DOHH2 (cell line): ENCODE measurements around the gene PEX3.

ENCODE experiments used
- H3F3A ChIP-seq: fragments of 200-600 bp; sonication (generic), shearing (Covaris generic); 2 replicates; pipeline ENCODE4 v1.6.0; 2016; ENCODE audit warnings: antibody characterized with exemption, mild to moderate bottlenecking; ENCODE audit not compliant: control insufficient read depth, insufficient read depth
- H3K27ac ChIP-seq: fragments of 200-600 bp; sonication (generic); 2 replicates; pipeline ENCODE4 v1.5.1; 2014; ENCODE audit warnings: low read depth, mild to moderate bottlenecking, low read length, moderate library complexity
- H3K27me3 ChIP-seq: fragments of 200-600 bp; sonication (generic); 2 replicates; pipeline ENCODE4 v1.6.1; 2014; ENCODE audit warnings: mild to moderate bottlenecking, low read length, mixed read lengths; ENCODE audit not compliant: control insufficient read depth
- H3K36me3 ChIP-seq: fragments of 200-600 bp; sonication (generic); 2 replicates; pipeline ENCODE4 v1.6.1; 2014; ENCODE audit warnings: mild to moderate bottlenecking, low read length, moderate library complexity, mixed read lengths; ENCODE audit not compliant: control insufficient read depth
- H3K4me1 ChIP-seq: fragments of 200-600 bp; sonication (generic); 2 replicates; pipeline ENCODE4 v1.6.1; 2014; ENCODE audit warnings: mild to moderate bottlenecking, low read length, mixed read lengths; ENCODE audit not compliant: control insufficient read depth
- H3K4me2 ChIP-seq: fragments of 200-600 bp; sonication (generic); 2 replicates; pipeline ENCODE4 v1.6.0; 2014; ENCODE audit warnings: mild to moderate bottlenecking, low read length, moderate library complexity
- H3K4me3 ChIP-seq: fragments of 200-600 bp; sonication (generic); 2 replicates; pipeline ENCODE4 v1.5.1; 2014; ENCODE audit warnings: mild to moderate bottlenecking, low read length, mixed read lengths
- H3K79me2 ChIP-seq: fragments of 200-600 bp; sonication (generic); 2 replicates; pipeline ENCODE4 v1.6.1; 2014; ENCODE audit warnings: mild to moderate bottlenecking, low read length, mixed read lengths; ENCODE audit not compliant: control insufficient read depth
- H3K9me2 ChIP-seq: fragments of 200-600 bp; sonication (generic); replicated peaks from 2 replicates; pipeline ENCODE4 v1.6.1; 2014; ENCODE audit warnings: mild to moderate bottlenecking, low read length, mixed read lengths; ENCODE audit not compliant: control insufficient read depth
- H3K9me3 ChIP-seq: fragments of 200-600 bp; sonication (generic); 2 replicates; pipeline ENCODE4 v1.6.1; 2014; ENCODE audit warnings: antibody characterized with exemption, low read length, mixed read lengths; ENCODE audit not compliant: control insufficient read depth, insufficient read depth
- H4K20me1 ChIP-seq: fragments of 200-600 bp; sonication (generic); 2 replicates; pipeline ENCODE4 v1.6.0; 2014; ENCODE audit warnings: low read depth, mild to moderate bottlenecking, antibody characterized with exemption, low read length, moderate library complexity; ENCODE audit not compliant: control insufficient read depth, insufficient read depth
- EZH2phosphoT487 ChIP-seq: fragments of 200-600 bp; sonication (generic); IDR thresholded peaks from 2 replicates; pipeline ENCODE4 v1.6.1; 2017; ENCODE audit warnings: borderline replicate concordance, mild to moderate bottlenecking, antibody characterized with exemption, low read length, moderate library complexity, mixed read lengths
- TF ChIP-seq, protein P1 (sequence below): fragments of 200-600 bp; sonication (generic); IDR thresholded peaks from one replicate; pipeline ENCODE4 v1.5.1; 2014; ENCODE audit warnings: antibody characterized with exemption, mild to moderate bottlenecking, low read depth, low read length; ENCODE audit not compliant: poor library complexity, severe bottlenecking

PEX3 gene

GRCh38 chr6:143449082-143449713, 1.4 kb upstream of the PEX3 start:
- peak overlapping the region; percentile 90 for H3K4me3 ChIP-seq
- peaks cover 79% of the 10 kb centered on the region for H3K79me2 ChIP-seq
- H3F3A ChIP-seq: peaks cover 5% of the 10 kb centered on the region; the same call in 1 of the 2 replicates
- peaks cover 32% of the 10 kb centered on the region for H3K4me1 ChIP-seq
- no peaks in the 10 kb centered on the region for H3K27me3 ChIP-seq
- H3K9me3 ChIP-seq: no peaks in the 10 kb centered on the region
- TF ChIP-seq EZH2phosphoT487: no peak
- TF ChIP-seq, protein P1, sequence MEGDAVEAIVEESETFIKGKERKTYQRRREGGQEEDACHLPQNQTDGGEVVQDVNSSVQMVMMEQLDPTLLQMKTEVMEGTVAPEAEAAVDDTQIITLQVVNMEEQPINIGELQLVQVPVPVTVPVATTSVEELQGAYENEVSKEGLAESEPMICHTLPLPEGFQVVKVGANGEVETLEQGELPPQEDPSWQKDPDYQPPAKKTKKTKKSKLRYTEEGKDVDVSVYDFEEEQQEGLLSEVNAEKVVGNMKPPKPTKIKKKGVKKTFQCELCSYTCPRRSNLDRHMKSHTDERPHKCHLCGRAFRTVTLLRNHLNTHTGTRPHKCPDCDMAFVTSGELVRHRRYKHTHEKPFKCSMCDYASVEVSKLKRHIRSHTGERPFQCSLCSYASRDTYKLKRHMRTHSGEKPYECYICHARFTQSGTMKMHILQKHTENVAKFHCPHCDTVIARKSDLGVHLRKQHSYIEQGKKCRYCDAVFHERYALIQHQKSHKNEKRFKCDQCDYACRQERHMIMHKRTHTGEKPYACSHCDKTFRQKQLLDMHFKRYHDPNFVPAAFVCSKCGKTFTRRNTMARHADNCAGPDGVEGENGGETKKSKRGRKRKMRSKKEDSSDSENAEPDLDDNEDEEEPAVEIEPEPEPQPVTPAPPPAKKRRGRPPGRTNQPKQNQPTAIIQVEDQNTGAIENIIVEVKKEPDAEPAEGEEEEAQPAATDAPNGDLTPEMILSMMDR: no peak
- no peaks in the 10 kb centered on the region for H3K9me2 ChIP-seq
- peak overlapping the region; percentile 68 for H3K4me2 ChIP-seq
- H4K20me1 ChIP-seq: 0 out of 2 replicates have a peak, but pooled peaks cover 4% of the 10 kb centered on the region
- peaks cover 14% of the 10 kb centered on the region; the same call in 1 of the 2 replicates for H3K36me3 ChIP-seq
- H3K27ac ChIP-seq: no peak overlapping the region

GRCh38 chr6:143449714-143450452, 722 bp upstream of the PEX3 start:
- 0 out of 2 replicates have a peak, but pooled peaks cover 4% of the 10 kb centered on the region for H4K20me1 ChIP-seq
- peaks cover 14% of the 10 kb centered on the region; the same call in 1 of the 2 replicates for H3K36me3 ChIP-seq
- peak overlapping the region; percentile 53 for H3K27ac ChIP-seq
- peaks cover 5% of the 10 kb centered on the region; the same call in 1 of the 2 replicates for H3F3A ChIP-seq
- peaks cover 84% of the 10 kb centered on the region for H3K79me2 ChIP-seq
- peaks cover 32% of the 10 kb centered on the region for H3K4me1 ChIP-seq
- H3K9me2 ChIP-seq: no peaks in the 10 kb centered on the region
- peak overlapping the region; percentile 90 for H3K4me3 ChIP-seq
- TF ChIP-seq, protein P1: no peak
- TF ChIP-seq EZH2phosphoT487: no peak
- no peaks in the 10 kb centered on the region for H3K27me3 ChIP-seq
- peak overlapping the region; percentile 68 for H3K4me2 ChIP-seq
- H3K9me3 ChIP-seq: no peaks in the 10 kb centered on the region

DNA sequence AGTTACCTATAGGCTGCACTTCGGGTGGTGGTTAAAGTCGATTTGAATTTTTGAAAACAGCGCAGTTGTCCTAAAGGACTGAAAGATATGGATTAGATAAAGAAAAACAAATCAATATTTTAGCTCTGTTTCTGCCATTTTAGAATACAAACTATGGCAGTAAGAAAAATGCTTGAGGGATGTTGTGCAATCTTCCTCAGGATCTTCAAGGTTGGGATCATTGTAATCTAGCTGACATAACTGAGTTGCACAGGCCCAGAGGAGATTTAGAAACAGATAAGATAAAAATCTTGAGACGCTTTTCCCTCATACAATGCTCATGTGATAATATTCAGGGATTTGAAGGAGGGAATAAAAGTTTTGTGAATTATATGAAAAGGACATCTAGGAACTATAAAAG, 926 bp downstream of the PEX3 start:
- Histone ChIP-seq H3K79me2 (peaks cover 84% of the 10 kb centered on the region), H3F3A (peaks cover 5% of the 10 kb centered on the region; the same call in 1 of the 2 replicates), H3K4me2 (peak overlapping the region; percentile 68), H4K20me1 (0 out of 2 replicates have a peak, but pooled peaks cover 3% of the 10 kb centered on the region), H3K27me3 (no peaks in the 10 kb centered on the region), H3K9me2 (no peaks in the 10 kb centered on the region), H3K4me1 (peaks cover 32% of the 10 kb centered on the region), H3K4me3 (peak overlapping the region; percentile 90), H3K27ac (no peak overlapping the region), H3K36me3 (peaks cover 10% of the 10 kb centered on the region; the same call in 1 of the 2 replicates), H3K9me3 (no peaks in the 10 kb centered on the region)
- TF ChIP-seq EZH2phosphoT487: no peak
- TF ChIP-seq, protein P1: no peak
